RWPE2 (cell line): ENCODE data around the gene TMEM208.

Experiments used
- ATAC-seq: fragments of 200-7000 bp; cut with Tn5 transposase; 3 replicates; pipeline ENCODE4 v1.9.1; 2021; ENCODE audit warnings: low read depth
- DNase-seq: peaks from one replicate; pipeline ENCODE4 v3.0.0-alpha.2; 2020; ENCODE audit warnings: low spot score
- H3K27ac ChIP-seq: fragments of 450-650 bp; 2 replicates; pipeline ENCODE4 v1.5.1; 2017; ENCODE audit warnings: mild to moderate bottlenecking; ENCODE audit not compliant: poor library complexity, severe bottlenecking
- H3K27me3 ChIP-seq: fragments of 250-450 bp; sonication (Bioruptor Pico); 2 replicates; pipeline ENCODE4 v1.5.1; 2021; ENCODE audit warnings: mild to moderate bottlenecking, moderate library complexity; ENCODE audit not compliant: insufficient read depth, poor library complexity, severe bottlenecking
- H3K36me3 ChIP-seq: fragments of 250-450 bp; sonication (Bioruptor Pico); 2 replicates; pipeline ENCODE4 v1.5.1; 2020; ENCODE audit warnings: low read depth, mild to moderate bottlenecking, moderate library complexity
- H3K4me1 ChIP-seq: fragments of 250-450 bp; sonication (Bioruptor Pico); 2 replicates; pipeline ENCODE4 v1.5.1; 2021; ENCODE audit warnings: mild to moderate bottlenecking, moderate library complexity; ENCODE audit not compliant: insufficient read depth, poor library complexity, severe bottlenecking
- H3K4me3 ChIP-seq: fragments of 250-450 bp; sonication (Bioruptor Pico); 2 replicates; pipeline ENCODE4 v1.5.1; 2021; ENCODE audit warnings: mild to moderate bottlenecking, moderate library complexity; ENCODE audit not compliant: severe bottlenecking
- H3K9me3 ChIP-seq: fragments of 250-450 bp; sonication (Bioruptor Pico); 2 replicates; pipeline ENCODE4 v1.5.1; 2021; ENCODE audit warnings: mild to moderate bottlenecking, moderate library complexity; ENCODE audit not compliant: severe bottlenecking
- TF ChIP-seq, protein P1 (sequence below): fragments of 450-650 bp; IDR thresholded peaks from one replicate; pipeline ENCODE4 v1.5.1; 2017; ENCODE audit warnings: mild to moderate bottlenecking, moderate library complexity; ENCODE audit not compliant: poor library complexity, severe bottlenecking

The TMEM208 gene

DNA sequence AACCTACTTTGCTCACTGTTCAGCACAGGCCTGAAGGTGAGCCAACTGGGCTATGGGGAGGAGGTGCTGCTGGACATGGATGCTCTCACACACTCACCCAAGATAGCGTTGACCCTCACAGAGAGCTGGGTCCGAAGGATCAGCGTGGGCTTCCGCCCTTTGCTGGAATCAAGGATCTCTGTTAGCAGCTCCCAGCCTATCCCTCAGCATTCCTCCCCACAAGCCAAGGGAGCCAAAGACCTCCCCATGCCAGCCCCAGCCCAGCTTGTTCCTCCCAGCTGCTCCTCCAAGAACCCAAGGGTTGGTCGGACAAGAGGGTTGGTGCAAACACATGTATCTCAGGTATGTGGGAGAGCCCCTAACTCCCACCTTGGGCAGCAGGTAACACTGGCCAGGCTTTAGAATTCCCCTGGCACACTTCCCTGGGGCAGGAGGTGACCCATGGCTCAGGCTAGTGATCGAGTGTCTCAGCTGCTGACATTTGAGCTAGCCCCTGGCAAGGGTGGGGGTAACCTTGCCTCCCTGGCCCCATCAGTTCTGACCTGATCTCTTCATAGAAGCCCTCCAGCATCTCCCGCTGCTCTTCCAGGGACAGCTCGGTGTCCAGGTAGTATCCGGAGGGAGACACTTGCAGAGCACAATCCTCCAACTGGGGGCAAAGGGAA is 12.0 kb downstream of the TMEM208 start:
- no peak for ATAC-seq
- DNase-seq, result no peak
- no peak overlapping the region for H3K4me3 ChIP-seq
- peaks cover 72% of the 10 kb centered on the region for H3K36me3 ChIP-seq
- H3K4me1 ChIP-seq, result peaks cover 40% of the 10 kb centered on the region
- no peak overlapping the region for H3K27ac ChIP-seq
- H3K27me3 ChIP-seq, result no peaks in the 10 kb centered on the region
- no peaks in the 10 kb centered on the region for H3K9me3 ChIP-seq
- TF ChIP-seq, protein P1, sequence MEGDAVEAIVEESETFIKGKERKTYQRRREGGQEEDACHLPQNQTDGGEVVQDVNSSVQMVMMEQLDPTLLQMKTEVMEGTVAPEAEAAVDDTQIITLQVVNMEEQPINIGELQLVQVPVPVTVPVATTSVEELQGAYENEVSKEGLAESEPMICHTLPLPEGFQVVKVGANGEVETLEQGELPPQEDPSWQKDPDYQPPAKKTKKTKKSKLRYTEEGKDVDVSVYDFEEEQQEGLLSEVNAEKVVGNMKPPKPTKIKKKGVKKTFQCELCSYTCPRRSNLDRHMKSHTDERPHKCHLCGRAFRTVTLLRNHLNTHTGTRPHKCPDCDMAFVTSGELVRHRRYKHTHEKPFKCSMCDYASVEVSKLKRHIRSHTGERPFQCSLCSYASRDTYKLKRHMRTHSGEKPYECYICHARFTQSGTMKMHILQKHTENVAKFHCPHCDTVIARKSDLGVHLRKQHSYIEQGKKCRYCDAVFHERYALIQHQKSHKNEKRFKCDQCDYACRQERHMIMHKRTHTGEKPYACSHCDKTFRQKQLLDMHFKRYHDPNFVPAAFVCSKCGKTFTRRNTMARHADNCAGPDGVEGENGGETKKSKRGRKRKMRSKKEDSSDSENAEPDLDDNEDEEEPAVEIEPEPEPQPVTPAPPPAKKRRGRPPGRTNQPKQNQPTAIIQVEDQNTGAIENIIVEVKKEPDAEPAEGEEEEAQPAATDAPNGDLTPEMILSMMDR, result no peak

DNA sequence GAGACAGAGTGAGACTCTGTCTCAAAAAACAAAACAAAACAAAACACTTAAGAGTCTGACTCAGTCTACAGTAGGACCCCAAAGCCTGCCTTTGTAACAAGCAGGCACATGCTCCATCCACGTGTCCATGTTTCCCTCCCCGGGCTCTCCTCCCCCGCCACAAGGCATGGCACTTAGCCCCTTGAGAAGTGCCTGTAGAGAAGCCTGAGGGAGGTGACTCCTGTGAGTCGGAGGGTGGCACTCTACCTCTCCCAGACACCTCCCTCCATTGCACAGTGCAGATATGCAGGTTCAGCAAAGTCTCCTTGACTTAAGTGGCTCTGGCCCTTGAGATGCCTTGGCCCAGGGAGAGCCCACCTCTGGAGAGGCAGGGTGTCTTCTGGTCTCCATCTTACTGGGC is 13.6 kb downstream of the TMEM208 start:
- peaks cover 55% of the 10 kb centered on the region for H3K4me1 ChIP-seq
- ATAC-seq (no peak), DNase-seq (no peak)
- peaks cover 59% of the 10 kb centered on the region for H3K36me3 ChIP-seq
- TF ChIP-seq, protein P1, result no peak
- H3K9me3 ChIP-seq, result no peaks in the 10 kb centered on the region
- H3K27ac ChIP-seq, result peak overlapping the region; percentile 92
- no peak overlapping the region for H3K4me3 ChIP-seq
- no peaks in the 10 kb centered on the region for H3K27me3 ChIP-seq

DNA sequence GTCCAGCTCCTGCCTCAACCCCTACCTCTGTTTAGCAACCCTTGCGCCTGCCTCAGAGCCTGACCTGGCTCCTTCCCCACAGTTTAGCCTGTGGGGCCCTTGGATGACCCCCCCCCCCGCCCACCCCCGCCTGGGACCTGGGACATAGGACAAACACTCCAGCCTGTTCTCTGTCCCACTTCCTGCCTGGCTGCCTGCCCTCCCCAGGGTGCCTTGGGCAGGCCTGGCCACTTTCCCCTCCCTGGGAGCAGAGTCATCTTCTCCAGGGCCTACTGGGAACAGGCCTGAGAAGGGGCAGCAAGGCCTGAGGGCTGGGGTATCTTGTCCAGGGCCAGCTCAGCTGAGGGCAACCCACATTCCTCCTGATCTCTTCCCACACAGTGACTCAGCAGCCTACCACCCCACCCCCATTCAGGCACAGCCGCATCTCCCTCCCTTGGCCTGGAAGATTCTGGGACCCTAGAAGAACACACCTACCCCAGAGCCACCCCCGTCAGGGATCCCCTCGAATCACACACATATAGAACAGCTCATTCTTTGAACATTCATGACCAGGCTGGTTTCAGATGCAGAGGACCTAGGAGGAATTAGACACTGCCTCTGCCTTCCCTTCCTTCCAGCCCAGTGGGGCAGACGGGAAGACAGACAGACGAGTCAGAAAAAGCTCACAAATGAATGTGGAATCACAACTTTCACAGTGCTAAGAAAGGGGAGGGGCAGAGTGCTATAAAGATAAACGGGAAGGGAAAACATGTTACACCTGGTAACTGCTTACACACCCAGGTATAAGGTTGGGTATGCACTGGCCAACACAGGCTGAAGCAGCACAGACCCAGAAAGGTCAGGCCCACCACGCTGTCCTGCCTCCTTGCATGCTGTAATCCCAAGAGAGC is 14.3 kb downstream of the TMEM208 start:
- H3K27me3 ChIP-seq, result no peaks in the 10 kb centered on the region
- TF ChIP-seq, protein P1, result no peak
- peak; percentile 59 for ATAC-seq
- peak overlapping the region; percentile 92 for H3K27ac ChIP-seq
- H3K4me3 ChIP-seq, result no peak overlapping the region
- peaks cover 51% of the 10 kb centered on the region for H3K36me3 ChIP-seq
- no peaks in the 10 kb centered on the region for H3K9me3 ChIP-seq
- peak; percentile 87 for DNase-seq
- H3K4me1 ChIP-seq, result peaks cover 59% of the 10 kb centered on the region

DNA sequence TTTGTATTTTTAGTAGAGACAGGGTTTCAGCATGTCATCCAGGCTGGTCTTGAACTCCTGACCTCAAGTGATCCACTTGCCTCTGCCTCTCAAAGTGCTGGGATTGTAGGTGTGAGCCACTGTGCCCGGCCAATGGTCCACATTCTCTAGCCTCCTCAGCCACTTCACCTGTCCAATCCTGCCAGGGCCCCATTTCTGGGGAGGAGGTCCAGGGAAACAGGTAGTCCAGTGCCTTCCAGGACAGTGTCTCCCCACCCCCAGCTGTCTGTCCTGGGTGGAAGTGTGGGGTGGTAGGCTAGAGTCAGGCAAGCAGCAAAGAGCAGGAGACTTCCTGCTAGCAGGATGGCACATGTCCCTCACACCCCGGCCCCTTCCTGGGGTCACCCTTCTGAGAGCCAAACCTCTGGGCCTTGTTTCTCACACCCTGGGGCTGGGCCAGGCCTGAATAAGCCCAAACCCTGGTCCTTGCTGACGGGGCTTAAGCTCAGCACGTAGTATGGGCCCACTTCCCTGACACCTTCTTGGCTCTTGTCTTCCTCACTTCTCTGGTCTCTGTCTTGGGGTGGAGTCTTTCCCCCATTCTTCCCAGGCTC is 15.3 kb downstream of the TMEM208 start:
- TF ChIP-seq, protein P1, result no peak
- ATAC-seq (no peak), DNase-seq (no peak)
- no peaks in the 10 kb centered on the region for H3K9me3 ChIP-seq
- H3K36me3 ChIP-seq, result peaks cover 43% of the 10 kb centered on the region
- no peak overlapping the region for H3K4me3 ChIP-seq
- peak overlapping the region; percentile 92 for H3K27ac ChIP-seq
- H3K27me3 ChIP-seq, result no peaks in the 10 kb centered on the region
- H3K4me1 ChIP-seq, result peaks cover 59% of the 10 kb centered on the region
